Gastroesophageal sphincter (tissue), 4 donors: Measurements from ENCODE around the gene HBS1L. TPM values are rescaled to one million over a fixed set of nuclear protein-coding genes. Genes with fewer than 3 reads are reported as not detected.

Experiments used
- ATAC-seq: fragments of 150-250 bp; one replicate; pipeline ENCODE4 v1.9.1; 2016; ENCODE audit warnings: mild to moderate bottlenecking, moderate library complexity
- H3K27ac ChIP-seq, 4 donors: fragments of 200-600 bp; sonication (generic) in 3 of 4; 1 replicate in 3 of 4; 2 replicates in 1 of 4; pipeline ENCODE4 v1.5.1; 2016 to 2019
- H3K27me3 ChIP-seq: fragments of 200-600 bp; sonication (generic); one replicate; pipeline ENCODE4 v1.5.1; 2019
- H3K36me3 ChIP-seq, 2 donors: fragments of 200-600 bp; sonication (generic); one replicate each; pipeline ENCODE4 v1.5.1; 2019; ENCODE audit warnings: control low read depth in 1 of 2
- H3K4me1 ChIP-seq, 3 donors: fragments of 200-600 bp; sonication (generic); 1 replicate in 2 of 3; 2 replicates in 1 of 3; pipeline ENCODE4 v1.5.1; 2016 to 2019; ENCODE audit warnings: control low read depth in 2 of 3
- H3K4me3 ChIP-seq, 2 donors: fragments of 200-600 bp; sonication (generic); one replicate each; pipeline ENCODE4 v1.5.1; 2019; ENCODE audit warnings: mild to moderate bottlenecking in 1 of 2, moderate library complexity in 1 of 2
- H3K9me3 ChIP-seq, 3 donors: fragments of 200-600 bp; sonication (generic); one replicate each; pipeline ENCODE4 v1.5.1; 2017 to 2019; ENCODE audit warnings: control low read depth in 2 of 3
- CTCF ChIP-seq, 4 experiments: fragments of 200-600 bp in 2 of 4; fragments of 450-650 bp in 2 of 4; sonication (generic) in 1 of 4; IDR thresholded peaks; one replicate each; pipeline ENCODE4 v1.5.1; 2017 to 2019; ENCODE audit warnings: antibody characterized with exemption in 4 of 4, mild to moderate bottlenecking in 2 of 4, moderate library complexity in 2 of 4
- EP300 ChIP-seq: sonication (generic); formaldehyde crosslinking; IDR thresholded peaks from one replicate; pipeline ENCODE4 v1.6.1; 2017; ENCODE audit warnings: antibody characterized with exemption, mild to moderate bottlenecking
- POLR2A ChIP-seq, 2 donors: fragments of 450-650 bp; IDR thresholded peaks; one replicate each; pipeline ENCODE4 v1.6.1; 2017; ENCODE audit warnings: antibody characterized with exemption in 2 of 2, mild to moderate bottlenecking in 2 of 2, moderate library complexity in 1 of 2
- POLR2AphosphoS5 ChIP-seq: sonication (generic); formaldehyde crosslinking; IDR thresholded peaks from one replicate; pipeline ENCODE4 v1.6.1; 2017; ENCODE audit warnings: antibody characterized with exemption
- WGBS, 2 donors: methylation state at CpG; one replicate each; pipeline ENCODE4 v1.1.5; 2018; ENCODE audit warnings: low coverage in 1 of 2; 5-methylcytosine and 5-hydroxymethylcytosine counted together
- total RNA-seq, 4 donors: library from RNA; depleted of rRNA; stranded (reverse); fragments of >200 nt; gene quantifications; one replicate each; pipeline ENCODE4 v1.1.0, GENCODE V29; 2016

HBS1L gene
- total RNA-seq, 4 donors from 2014 or later: 56.5 to 159 (median 67.6) TPM

GRCh38 chr6:135006386-135006914 lies 48.2 kb downstream of the HBS1L start:
- WGBS, 2 donors: 80 to 92% methylated on average over 1 to 3 of the region's 3 CpGs
- Histone ChIP-seq H3K27me3 (no peaks in the 10 kb centered on the region), H3K36me3 (peaks cover 0 to 2% of the 10 kb centered on the region in 2 donors), H3K27ac (no peak overlapping the region), H3K9me3 (no peaks in the 10 kb centered on the region), H3K4me1 (no peaks in the 10 kb centered on the region), H3K4me3 (no peak overlapping the region)
- ATAC-seq: no peak
- TF ChIP-seq POLR2A (IDR thresholded peaks at IDR 0.05): no peak
- TF ChIP-seq POLR2AphosphoS5: no peak
- TF ChIP-seq CTCF (IDR thresholded peaks at IDR 0.05): no peak
- TF ChIP-seq EP300: no peak

GRCh38 chr6:135004399-135004798 lies 50.2 kb downstream of the HBS1L start:
- WGBS, 2 donors: 93 to 94% methylated on average over 2 of the region's 2 CpGs
- Histone ChIP-seq H3K4me3 (no peak overlapping the region), H3K4me1 (no peaks in the 10 kb centered on the region), H3K9me3 (no peaks in the 10 kb centered on the region), H3K27me3 (no peaks in the 10 kb centered on the region), H3K36me3 (peaks cover 0 to 15% of the 10 kb centered on the region in 2 donors), H3K27ac (no peak overlapping the region)
- ATAC-seq: no peak
- TF ChIP-seq POLR2AphosphoS5: no peak
- TF ChIP-seq POLR2A (IDR thresholded peaks at IDR 0.05): no peak
- TF ChIP-seq CTCF (IDR thresholded peaks at IDR 0.05): no peak
- no peak for TF ChIP-seq EP300

GRCh38 chr6:135002974-135003703 lies 51.5 kb downstream of the HBS1L start:
- Histone ChIP-seq H3K27me3 (no peaks in the 10 kb centered on the region), H3K4me3 (no peak overlapping the region), H3K27ac (no peak overlapping the region), H3K36me3 (peaks cover 0 to 15% of the 10 kb centered on the region in 2 donors), H3K9me3 (no peaks in the 10 kb centered on the region), H3K4me1 (no peaks in the 10 kb centered on the region)
- ATAC-seq: no peak
- WGBS, 2 donors: 84 to 86% methylated on average over 1 to 6 of the region's 6 CpGs
- TF ChIP-seq CTCF (IDR thresholded peaks at IDR 0.05) (no peak), EP300 (no peak), POLR2A (IDR thresholded peaks at IDR 0.05) (no peak), POLR2AphosphoS5 (no peak)

- Histone ChIP-seq H3K9me3 (no peaks in the 10 kb centered on the region), H3K4me1 (no peaks in the 10 kb centered on the region), H3K4me3 (no peak overlapping the region), H3K36me3 (peaks cover 0 to 19% of the 10 kb centered on the region in 2 donors), H3K27me3 (no peaks in the 10 kb centered on the region), H3K27ac (no peak overlapping the region)
- ATAC-seq: no peak
- 77 to 78% methylated on average over 5 of the region's 5 CpGs for WGBS, 2 donors
- TF ChIP-seq CTCF (IDR thresholded peaks at IDR 0.05): peak; percentile 18 to 49 (median 26)
- no peak for TF ChIP-seq POLR2AphosphoS5
Observed at GRCh38 chr6:135002229-135002844, 52.3 kb downstream of the HBS1L start.

DNA sequence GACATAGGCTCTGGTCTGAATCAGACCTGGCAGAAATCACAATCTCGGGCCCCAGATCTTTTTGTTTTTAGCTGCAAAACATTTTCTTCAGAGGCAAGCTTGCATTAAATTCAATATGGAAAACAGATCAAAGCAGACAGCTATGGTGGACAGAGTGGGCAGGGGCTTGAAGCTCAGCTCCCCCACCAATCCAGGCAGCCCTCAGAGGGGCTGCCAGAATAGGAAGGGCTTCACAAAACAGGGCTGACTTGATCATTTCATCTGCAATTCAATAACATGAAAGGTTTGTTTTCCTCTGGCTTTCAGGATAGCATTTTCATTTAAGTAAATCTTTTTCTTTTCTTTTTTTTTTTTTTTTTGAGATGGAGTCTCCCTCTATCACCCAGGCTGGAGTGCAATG lies 55.5 kb downstream of the HBS1L start:
- Histone ChIP-seq H3K4me3 (no peak overlapping the region), H3K27me3 (no peaks in the 10 kb centered on the region), H3K27ac (no peak overlapping the region), H3K36me3 (peaks cover 0 to 47% of the 10 kb centered on the region in 2 donors), H3K9me3 (no peaks in the 10 kb centered on the region), H3K4me1 (no peaks in the 10 kb centered on the region)
- 90 to 100% methylated on average over 1 of the region's 1 CpG for WGBS, 2 donors
- no peak for ATAC-seq
- TF ChIP-seq CTCF (IDR thresholded peaks at IDR 0.05) (no peak), POLR2AphosphoS5 (no peak), EP300 (no peak), POLR2A (IDR thresholded peaks at IDR 0.05) (no peak)
